ENCODE data around the gene INO80E.
A peak's percentile ranks its signal among the peaks of the same experiment; 100 is the strongest.
"Not testable (repeated sequence)": the region's sequence is repeated elsewhere in the genome, so short reads cannot be mapped to it uniquely, and the experiment has no call there.

INO80E gene

DNA sequence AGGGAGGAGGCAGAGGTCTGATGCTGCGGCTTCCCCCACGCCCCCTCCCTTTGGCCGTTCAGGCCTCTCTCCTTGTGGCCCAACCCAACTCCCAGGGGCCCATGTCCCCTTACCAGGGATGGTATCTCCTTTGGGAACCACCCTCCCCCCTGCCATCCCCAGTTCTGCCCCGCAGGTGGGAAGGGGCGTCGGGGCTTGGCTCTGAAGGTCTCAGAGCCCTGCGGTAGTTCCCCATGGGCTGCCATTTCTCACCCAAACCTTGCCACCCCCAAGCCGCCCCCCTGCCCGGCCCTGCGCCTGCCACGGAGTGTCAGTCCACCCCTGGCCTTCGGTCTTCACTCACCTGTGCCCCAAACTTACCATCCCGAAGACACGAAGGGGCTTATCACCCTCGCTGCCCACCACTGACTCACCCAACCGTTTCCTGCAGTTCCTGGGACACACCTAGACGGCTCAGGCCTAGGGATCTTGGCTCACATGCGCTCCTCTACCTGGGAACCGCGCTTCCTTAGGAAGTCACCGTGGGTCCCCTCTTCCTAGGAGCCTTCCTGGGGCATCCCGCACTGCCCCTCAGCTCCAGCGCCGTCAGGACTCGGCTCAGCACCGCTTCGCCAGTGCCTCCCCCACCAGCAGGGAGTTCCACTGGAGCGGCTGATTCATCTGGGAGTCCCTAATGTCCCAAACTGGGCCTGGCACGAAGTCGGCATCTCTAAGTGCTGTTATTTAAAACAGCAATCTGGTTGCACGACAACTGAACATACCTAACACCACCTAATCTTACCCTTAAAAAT lies 15.9 kb downstream of the INO80E start:
- DNase-seq (ENCODE audit: low spot score), result no peak
- TF ChIP-seq, protein P1, sequence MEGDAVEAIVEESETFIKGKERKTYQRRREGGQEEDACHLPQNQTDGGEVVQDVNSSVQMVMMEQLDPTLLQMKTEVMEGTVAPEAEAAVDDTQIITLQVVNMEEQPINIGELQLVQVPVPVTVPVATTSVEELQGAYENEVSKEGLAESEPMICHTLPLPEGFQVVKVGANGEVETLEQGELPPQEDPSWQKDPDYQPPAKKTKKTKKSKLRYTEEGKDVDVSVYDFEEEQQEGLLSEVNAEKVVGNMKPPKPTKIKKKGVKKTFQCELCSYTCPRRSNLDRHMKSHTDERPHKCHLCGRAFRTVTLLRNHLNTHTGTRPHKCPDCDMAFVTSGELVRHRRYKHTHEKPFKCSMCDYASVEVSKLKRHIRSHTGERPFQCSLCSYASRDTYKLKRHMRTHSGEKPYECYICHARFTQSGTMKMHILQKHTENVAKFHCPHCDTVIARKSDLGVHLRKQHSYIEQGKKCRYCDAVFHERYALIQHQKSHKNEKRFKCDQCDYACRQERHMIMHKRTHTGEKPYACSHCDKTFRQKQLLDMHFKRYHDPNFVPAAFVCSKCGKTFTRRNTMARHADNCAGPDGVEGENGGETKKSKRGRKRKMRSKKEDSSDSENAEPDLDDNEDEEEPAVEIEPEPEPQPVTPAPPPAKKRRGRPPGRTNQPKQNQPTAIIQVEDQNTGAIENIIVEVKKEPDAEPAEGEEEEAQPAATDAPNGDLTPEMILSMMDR (IDR thresholded peaks at IDR 0.05), result no peak
- Histone ChIP-seq H3K27ac (no peak overlapping the region), H3K4me3 (peak overlapping the region; percentile 70)

DNA sequence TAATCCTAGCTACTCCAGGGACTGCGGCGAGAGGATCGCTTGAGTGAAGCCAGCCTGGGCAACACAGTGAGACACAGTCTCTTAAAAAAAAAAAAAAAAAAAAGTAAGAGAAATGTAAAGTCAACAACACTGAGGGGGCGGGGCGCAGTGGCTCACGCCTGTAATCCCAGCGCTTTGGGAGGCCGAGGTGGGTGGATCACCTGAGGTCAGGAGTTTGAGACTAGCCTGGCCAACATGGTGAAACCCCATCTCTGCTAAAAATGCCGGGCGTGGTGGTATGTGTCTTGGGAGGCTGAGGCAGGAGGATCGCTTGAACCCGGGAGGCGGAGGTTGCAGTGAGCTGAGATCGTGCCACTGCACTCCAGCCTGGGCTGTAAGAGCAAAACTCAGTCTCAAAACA lies 16.6 kb downstream of the INO80E start:
- DNase-seq (ENCODE audit: low spot score); H3K4me3 ChIP-seq; H3K27ac ChIP-seq: not testable (repeated sequence)

DNA sequence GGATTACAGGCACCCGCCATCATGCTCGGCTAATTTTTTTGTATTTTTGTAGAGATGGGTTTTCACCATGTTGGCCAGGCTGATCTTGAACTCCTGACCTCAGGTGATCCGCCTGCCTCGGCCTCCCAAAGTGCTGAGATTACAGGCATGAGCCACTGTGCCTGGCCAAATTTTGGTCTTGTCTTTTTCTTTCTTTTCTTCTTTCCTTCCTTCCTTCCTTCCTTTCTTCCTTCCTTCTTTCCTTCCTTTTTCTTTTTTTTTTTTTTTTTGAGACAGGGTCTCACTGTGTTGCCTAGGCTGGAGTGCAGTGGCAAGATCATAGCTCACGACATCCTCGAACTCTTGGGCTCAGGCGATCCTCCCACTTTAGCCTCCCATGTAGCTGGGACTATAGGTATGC lies 19.4 kb downstream of the INO80E start:
- not testable (repeated sequence) for H3K4me3 ChIP-seq, H3K27ac ChIP-seq

DNA sequence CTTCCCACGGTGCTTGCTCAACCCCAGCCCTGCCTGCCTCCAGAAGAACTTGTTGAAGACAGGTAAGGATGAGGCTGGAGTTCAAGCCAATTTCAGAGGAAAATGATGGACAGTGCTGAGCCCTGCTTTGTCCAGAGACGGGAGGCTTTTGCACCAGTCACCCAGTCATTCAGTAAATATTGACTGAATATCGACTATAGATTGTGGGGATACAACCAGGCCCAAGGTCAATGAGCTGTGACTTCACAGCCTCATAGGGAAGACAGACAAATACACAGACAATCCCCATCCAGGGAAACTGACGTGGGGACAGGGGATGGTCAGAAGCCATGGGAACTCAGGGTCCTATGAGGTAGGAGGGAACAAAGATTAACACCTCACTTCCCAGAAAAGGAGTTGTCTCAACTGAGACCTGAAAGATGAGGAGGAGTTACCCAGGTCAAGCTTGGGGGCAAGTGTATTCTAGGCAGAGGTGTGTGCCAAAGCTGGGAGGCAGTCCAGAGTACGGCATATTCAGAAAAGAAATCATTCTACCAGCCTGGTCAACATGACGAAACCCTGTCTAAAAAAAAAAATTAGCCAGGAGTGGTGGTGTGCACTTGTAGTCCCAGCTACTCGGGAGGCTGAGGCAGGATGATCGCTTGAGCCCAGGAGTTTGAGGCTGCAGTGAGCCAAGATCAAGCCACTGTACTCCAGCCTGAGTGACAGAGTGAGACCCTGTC lies 20.7 kb downstream of the INO80E start:
- TF ChIP-seq, protein P1 (IDR thresholded peaks at IDR 0.05), result no peak
- Histone ChIP-seq H3K27ac (no peak overlapping the region), H3K4me3 (no peak overlapping the region)
- no peak for DNase-seq (ENCODE audit: low spot score)

More for the DNA sequence above, 19.4 kb downstream of the INO80E start:
- DNase-seq (ENCODE audit: low spot score), result not testable (repeated sequence)

DNA sequence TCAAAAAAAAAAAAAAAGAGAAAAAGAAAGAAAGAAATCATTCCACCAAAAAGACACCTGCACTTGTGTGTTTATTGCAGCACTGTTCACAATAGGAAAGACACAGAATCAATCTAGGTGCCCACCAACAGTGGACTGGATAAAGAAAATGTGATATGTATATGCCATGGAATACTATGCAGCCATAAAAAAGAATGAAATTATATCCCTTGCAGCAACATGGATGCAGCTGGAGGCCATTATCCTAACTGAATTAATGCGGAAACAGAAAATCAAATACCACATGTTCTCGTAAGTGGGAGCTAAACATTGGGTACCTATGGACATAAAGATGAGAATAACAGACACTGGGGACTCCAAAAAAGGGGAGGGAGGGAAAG lies 21.2 kb downstream of the INO80E start:
- DNase-seq (ENCODE audit: low spot score), result no peak
- no peak overlapping the region for H3K27ac ChIP-seq
- H3K4me3 ChIP-seq, result no peak overlapping the region
- TF ChIP-seq, protein P1 (IDR thresholded peaks at IDR 0.05), result no peak

DNA sequence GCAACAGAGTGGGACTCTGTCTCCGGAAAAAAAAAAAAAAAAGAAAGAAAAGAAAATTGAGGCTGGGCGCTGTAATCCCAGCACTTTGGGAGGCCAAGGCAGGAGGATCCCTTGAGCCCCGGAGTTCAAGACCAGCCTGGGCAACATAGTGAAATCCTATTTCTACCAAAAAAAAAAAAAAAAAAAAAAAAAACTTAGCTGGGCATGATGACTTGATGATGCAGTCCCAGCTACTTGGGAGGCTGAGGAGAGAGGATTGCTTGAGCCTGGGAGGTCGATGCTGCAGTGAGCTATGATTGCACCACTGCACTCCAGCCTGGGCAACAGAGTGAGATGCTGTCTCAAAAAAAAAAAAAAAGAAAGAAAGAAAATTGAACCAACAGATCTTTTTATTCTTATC lies 21.9 kb downstream of the INO80E start:
- not testable (repeated sequence) for DNase-seq (ENCODE audit: low spot score); H3K27ac ChIP-seq; H3K4me3 ChIP-seq

DNA sequence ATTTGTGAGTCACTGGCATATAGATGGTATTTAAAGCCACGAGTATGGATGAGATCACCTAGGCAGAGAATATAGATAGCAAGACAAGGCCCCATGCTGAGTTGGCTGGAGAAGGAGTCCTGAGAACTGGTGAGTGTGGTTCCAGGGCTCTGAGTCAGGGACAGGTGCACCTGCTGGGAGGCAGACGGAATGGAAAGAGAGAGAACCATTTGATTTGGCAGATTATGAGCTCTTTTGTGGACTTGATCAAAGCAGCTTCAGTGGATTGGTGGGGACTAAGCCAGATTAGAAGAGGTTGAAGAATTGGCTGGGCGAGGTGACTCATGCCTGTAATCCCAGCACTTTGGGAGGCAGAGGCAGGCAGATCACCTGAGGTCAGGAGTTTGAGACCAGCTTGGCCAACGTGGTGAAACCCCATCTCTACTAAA lies 22.7 kb downstream of the INO80E start:
- TF ChIP-seq, protein P1 (IDR thresholded peaks at IDR 0.05), result no peak
- H3K27ac ChIP-seq, result no peak overlapping the region
- H3K4me3 ChIP-seq, result no peak overlapping the region
- no peak for DNase-seq (ENCODE audit: low spot score)

DNA sequence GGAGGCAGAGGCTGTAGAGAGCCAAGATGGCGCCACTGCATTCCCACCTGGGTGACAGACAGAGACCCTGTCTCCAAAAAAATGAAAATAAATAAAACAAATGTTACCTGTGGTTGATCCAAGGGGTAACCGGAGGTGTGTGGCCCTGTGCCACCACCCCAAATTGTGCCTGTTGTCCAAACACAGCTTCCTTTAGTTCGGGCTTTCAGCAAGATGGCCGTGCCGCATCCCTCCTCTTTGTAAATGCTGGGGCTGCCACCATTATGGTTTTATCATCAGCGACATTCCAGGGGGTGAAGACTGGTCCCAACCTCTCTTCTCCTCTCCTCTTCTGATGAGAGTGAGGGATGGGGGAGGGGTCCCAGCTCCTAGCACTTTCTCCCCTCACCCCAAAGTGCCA lies 26.8 kb downstream of the INO80E start, which contains the start of gene C16orf92:
TSS of gene C16orf92 (plus strand) at position 312 of the 400 bp plus-strand sequence. CDS start 143 bp downstream, outside the sequence.
- no peak within 1 kb of the TSS for H3K27ac ChIP-seq
- H3K4me3 ChIP-seq, result no peak within 1 kb of the TSS
- no peak for DNase-seq (ENCODE audit: low spot score)
- TF ChIP-seq, protein P1 (IDR thresholded peaks at IDR 0.05), result no peak
